Activated naive CD4-positive, alpha-beta T cell treated with anti-CD3 and anti-CD28 coated beads, Interleukin-2, amount 10 ng/mL, durations not matched to agents 7 days and 5 days (primary cell): ENCODE data around the gene SPATS2.

Source experiments
- CTCF ChIA-PET: fragments of 350-600 bp; sonication (Branson Sonifier 250); formaldehyde crosslinking; loops from one replicate; lab custom pipeline; 2021; ENCODE audit warnings: antibody characterized with exemption; lab: Charles Lee
- DNase-seq: peaks from one replicate; pipeline ENCODE4 v3.0.0-alpha.2; 2020
- H3K27ac Mint-ChIP-seq: one replicate; pipeline ENCODE4 v1.8.0; 2021; ENCODE audit warnings: mild to moderate bottlenecking, moderate library complexity, mixed read lengths
- H3K27me3 Mint-ChIP-seq: one replicate; pipeline ENCODE4 v1.8.0; 2021; ENCODE audit warnings: mild to moderate bottlenecking, mixed read lengths
- H3K36me3 Mint-ChIP-seq: one replicate; pipeline ENCODE4 v1.8.0; 2021; ENCODE audit warnings: mixed read lengths
- H3K4me1 Mint-ChIP-seq: one replicate; pipeline ENCODE4 v1.8.0; 2021; ENCODE audit warnings: mixed read lengths
- H3K4me3 Mint-ChIP-seq: one replicate; pipeline ENCODE4 v1.8.0; 2021; ENCODE audit warnings: mild to moderate bottlenecking, moderate library complexity, mixed read lengths
- H3K9me3 Mint-ChIP-seq: one replicate; pipeline ENCODE4 v1.8.0; 2021; ENCODE audit warnings: mixed read lengths

The SPATS2 gene

GRCh38 chr12:49565406-49566265 is 198.4 kb downstream of the SPATS2 start:
- Mint-ChIP-seq H3K27ac (peak overlapping the region; percentile 83), H3K4me3 (peak overlapping the region; percentile 48), H3K36me3 (peaks cover 44% of the 10 kb centered on the region), H3K27me3 (no peaks in the 10 kb centered on the region), H3K4me1 (peaks cover 68% of the 10 kb centered on the region), H3K9me3 (no peaks in the 10 kb centered on the region)
- CTCF ChIA-PET: interaction anchor here (0.6 to 6.4 kb wide), 8 partner anchors 9 to 206 kb away, joined by 3 to 42 read pairs (median 4); partner anchors contain the start of gene PRPF40B
- DNase-seq: no peak

GRCh38 chr12:49566361-49566760 is 199.1 kb downstream of the SPATS2 start:
- Mint-ChIP-seq H3K27me3 (no peaks in the 10 kb centered on the region), H3K4me3 (no peak overlapping the region), H3K27ac (no peak overlapping the region), H3K36me3 (peaks cover 40% of the 10 kb centered on the region), H3K4me1 (peaks cover 69% of the 10 kb centered on the region), H3K9me3 (no peaks in the 10 kb centered on the region)
- CTCF ChIA-PET: interaction anchor here (1.0 to 6.4 kb wide), 4 partner anchors 13 to 208 kb away, joined by 4 to 42 read pairs (median 5); no protein-coding TSS in a partner anchor
- DNase-seq: no peak

GRCh38 chr12:49567302-49567610 is 200.0 kb downstream of the SPATS2 start:
- peak overlapping the region; percentile 96 for H3K4me3 Mint-ChIP-seq
- CTCF ChIA-PET: interaction anchor here (1.0 to 6.4 kb wide), 4 partner anchors 13 to 209 kb away, joined by 3 to 42 read pairs (median 5); partner anchors contain the start of gene TMBIM6
- no peaks in the 10 kb centered on the region for H3K27me3 Mint-ChIP-seq
- H3K27ac Mint-ChIP-seq: peak overlapping the region; percentile 96
- no peak for DNase-seq
- H3K9me3 Mint-ChIP-seq: no peaks in the 10 kb centered on the region
- peaks cover 34% of the 10 kb centered on the region for H3K36me3 Mint-ChIP-seq
- H3K4me1 Mint-ChIP-seq: peaks cover 66% of the 10 kb centered on the region

- peak; percentile 93 for DNase-seq
- CTCF ChIA-PET: interaction anchor here (1.0 to 6.4 kb wide), 4 partner anchors 13 to 210 kb away, joined by 3 to 42 read pairs (median 5); partner anchors contain the start of gene TMBIM6
- Mint-ChIP-seq H3K27me3 (no peaks in the 10 kb centered on the region), H3K4me1 (peaks cover 62% of the 10 kb centered on the region), H3K27ac (peak within 1 kb of the TSS; percentile 96), H3K36me3 (peaks cover 30% of the 10 kb centered on the region), H3K4me3 (peak within 1 kb of the TSS; percentile 96), H3K9me3 (no peaks in the 10 kb centered on the region)
Observed at GRCh38 chr12:49567611-49568441, 200.6 kb downstream of the SPATS2 start, which contains the start of gene MCRS1. TSS of gene MCRS1 (minus strand) at chr12:49568142. CDS start at chr12:49566731, 1,411 bp downstream.

- CTCF ChIA-PET: interaction anchor here (0.9 to 3.6 kb wide), 3 partner anchors 12 to 54 kb away, joined by 4 to 18 read pairs (median 5); partner anchors contain the start of gene PRPF40B
- no peaks in the 10 kb centered on the region for H3K9me3 Mint-ChIP-seq
- H3K4me3 Mint-ChIP-seq: peak overlapping the region; percentile 96
- H3K4me1 Mint-ChIP-seq: peaks cover 57% of the 10 kb centered on the region
- peak overlapping the region; percentile 96 for H3K27ac Mint-ChIP-seq
- no peaks in the 10 kb centered on the region for H3K27me3 Mint-ChIP-seq
- DNase-seq: no peak
- H3K36me3 Mint-ChIP-seq: peaks cover 22% of the 10 kb centered on the region
Observed at GRCh38 chr12:49568442-49569162, 201.3 kb downstream of the SPATS2 start.
